Epithelial cell of esophagus (primary cell): Measurements from ENCODE around the gene SLMAP.
A peak's percentile ranks its signal among the peaks of the same experiment; 100 is the strongest.

ENCODE experiments used
- DNase-seq: peaks from one replicate; pipeline ENCODE4 v3.0.0; 2010; ENCODE audit warnings: low read depth
- H3K4me3 ChIP-seq: 2 replicates; pipeline ENCODE4 v1.5.1; 2011; ENCODE audit warnings: mild to moderate bottlenecking, low read length, control low read depth
- TF ChIP-seq, protein P1 (sequence below): IDR thresholded peaks from 2 replicates; pipeline ENCODE4 v1.5.1; 2011; ENCODE audit warnings: low read depth, mild to moderate bottlenecking, low read length, control low read depth, inconsistent platforms; ENCODE audit not compliant: insufficient read depth; ENCODE audit errors: missing control alignments

SLMAP gene

DNA sequence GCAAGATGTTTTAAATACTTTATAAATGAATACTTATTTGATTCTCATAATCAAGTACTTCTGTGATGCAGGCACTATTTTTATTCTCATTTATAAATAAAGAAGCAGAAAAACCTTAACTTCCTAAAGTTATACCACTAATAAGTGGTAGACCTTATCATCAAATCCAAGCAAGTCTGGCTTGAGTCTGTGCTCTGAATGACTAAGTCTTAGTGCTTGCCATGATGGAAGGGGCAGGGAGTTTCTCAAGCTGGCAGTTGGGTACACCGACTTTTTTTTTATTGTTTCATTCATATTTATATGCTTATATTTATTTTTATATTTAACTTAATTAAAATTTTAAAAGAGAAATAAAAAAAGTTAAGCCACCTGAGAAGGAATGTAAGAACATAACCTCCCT is 23.6 kb downstream of the SLMAP start:
- H3K4me3 ChIP-seq, result no peak overlapping the region
- TF ChIP-seq, protein P1, sequence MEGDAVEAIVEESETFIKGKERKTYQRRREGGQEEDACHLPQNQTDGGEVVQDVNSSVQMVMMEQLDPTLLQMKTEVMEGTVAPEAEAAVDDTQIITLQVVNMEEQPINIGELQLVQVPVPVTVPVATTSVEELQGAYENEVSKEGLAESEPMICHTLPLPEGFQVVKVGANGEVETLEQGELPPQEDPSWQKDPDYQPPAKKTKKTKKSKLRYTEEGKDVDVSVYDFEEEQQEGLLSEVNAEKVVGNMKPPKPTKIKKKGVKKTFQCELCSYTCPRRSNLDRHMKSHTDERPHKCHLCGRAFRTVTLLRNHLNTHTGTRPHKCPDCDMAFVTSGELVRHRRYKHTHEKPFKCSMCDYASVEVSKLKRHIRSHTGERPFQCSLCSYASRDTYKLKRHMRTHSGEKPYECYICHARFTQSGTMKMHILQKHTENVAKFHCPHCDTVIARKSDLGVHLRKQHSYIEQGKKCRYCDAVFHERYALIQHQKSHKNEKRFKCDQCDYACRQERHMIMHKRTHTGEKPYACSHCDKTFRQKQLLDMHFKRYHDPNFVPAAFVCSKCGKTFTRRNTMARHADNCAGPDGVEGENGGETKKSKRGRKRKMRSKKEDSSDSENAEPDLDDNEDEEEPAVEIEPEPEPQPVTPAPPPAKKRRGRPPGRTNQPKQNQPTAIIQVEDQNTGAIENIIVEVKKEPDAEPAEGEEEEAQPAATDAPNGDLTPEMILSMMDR, result no peak

DNA sequence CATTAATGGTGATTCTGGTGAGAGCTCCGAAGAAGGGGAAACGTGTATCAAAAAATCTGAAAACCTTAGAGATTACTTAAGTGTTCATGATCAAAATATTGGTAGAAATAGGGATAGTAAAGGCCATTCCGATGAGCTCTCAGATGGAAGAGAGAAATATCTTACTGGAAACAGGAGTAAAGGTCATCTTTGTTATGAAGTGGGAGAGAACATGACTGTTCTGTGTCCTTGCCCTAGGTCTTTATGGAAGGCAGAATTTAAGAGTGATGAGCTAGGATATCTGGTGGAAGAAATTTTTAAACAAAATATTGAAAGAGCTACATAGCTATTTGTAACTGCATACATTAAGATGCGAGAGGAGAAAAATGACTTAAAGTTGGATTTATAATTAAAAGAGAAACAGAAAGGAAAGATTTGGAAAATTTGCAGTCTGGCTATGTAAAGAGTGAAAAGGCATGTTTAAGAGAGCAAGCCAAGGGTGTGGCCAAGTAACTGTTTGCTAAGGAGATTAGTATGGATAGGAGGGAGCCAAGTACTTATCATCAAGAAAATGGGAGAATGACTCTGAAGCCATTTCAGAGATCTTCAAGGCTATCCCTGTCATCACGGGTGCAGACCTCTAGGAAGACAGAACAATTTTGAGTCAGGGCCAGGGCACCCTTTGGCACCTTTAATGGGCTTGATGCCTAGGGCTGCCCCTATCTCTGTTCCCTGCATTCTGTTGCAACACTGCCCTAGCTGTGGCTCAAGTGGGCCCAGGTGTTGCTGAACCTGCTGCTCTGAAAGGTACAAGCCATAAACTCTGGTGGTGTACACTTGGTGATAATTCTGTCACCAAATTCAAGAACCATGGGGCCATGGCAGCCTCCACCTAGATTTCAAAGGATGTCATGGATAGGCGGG is 27.3 kb downstream of the SLMAP start:
- H3K4me3 ChIP-seq, result no peak overlapping the region
- TF ChIP-seq, protein P1, result no peak
- DNase-seq, result peak; percentile 29

More for the DNA sequence above, 23.6 kb downstream of the SLMAP start:
- no peak for DNase-seq

DNA sequence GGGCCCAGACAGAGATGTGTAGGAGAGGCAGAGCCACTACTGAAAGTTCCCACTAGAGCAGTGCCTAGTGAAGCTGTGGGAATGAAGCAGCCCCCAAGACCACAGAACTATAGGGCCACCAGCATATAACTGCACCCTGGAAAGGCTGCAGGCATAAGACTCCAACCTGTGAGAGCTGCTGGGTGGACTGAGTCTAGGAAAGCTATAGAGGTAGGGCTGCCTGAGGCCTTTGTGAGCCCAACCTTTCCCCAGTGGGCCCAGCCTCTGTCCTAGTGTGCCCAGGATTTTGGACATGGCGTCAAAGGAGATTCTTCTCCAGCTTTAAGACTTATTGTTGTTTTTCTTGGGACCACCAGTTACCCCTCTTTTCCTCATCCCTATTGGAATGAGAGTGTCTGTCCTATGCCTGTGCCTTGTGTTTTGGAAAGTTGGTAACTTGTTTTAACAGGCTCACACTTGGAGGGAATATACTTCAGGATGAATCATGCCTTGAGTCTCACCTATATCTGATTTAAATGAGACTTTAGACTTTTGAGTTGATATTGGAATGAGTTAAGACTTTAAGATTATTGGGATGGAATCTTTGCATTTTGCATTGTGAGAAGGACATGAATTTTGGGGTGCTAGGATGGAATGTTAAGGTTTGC is 28.1 kb downstream of the SLMAP start:
- DNase-seq, result peak; percentile 62
- TF ChIP-seq, protein P1, result no peak
- H3K4me3 ChIP-seq, result no peak overlapping the region

DNA sequence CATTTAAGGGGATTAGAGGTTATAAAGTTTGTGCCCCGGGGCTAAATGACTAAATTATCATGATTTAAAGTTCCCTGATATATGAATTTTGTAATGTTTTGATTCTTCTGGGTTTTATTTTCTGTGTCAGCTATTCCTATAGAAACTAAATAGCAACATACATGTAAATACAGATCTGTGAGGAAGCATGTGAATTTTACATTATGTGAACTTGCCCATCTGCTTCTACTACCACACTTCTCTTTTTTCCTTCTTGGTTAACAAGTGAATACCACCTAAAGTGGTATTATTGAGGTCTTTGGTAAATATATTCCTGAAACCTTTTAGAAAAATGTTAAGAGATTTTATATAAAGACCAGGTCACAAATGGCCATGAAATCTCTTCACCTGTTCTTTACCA is 29.3 kb downstream of the SLMAP start:
- TF ChIP-seq, protein P1, result no peak
- no peak for DNase-seq

DNA sequence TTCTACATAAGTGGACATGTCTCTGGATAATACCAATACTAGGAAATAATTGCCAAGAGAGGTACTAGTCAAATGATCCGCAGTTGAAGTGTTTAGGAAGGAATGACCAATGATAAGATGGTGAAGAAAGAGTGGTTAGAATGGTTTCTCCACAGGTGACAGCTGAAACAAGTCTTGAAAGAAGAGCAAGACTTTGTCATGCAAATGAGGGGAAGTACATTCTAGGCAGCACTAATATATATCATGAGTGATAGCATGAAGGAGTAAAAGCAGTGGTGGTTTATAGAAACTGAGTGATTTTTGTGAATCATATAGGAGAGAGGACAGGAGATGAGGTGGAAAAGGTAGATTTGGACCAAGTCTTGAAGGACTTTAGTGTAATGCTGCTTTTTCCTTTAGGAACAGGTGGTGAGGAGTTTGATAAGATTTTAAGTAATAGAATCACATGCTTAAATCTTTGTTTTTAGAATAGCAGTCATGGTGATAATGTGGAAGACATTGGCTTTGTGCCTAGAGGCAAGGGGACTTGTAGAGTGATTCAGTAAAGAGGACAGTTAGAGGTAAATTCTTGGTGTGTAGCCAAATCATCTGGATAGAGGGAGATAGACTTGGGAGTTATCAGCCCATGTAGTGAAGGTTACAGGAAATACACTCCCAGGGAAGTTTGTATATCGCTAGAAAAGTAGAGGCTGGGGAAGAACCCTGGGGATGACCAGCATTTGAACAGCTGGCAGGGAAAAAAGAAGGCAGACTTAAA is 31.9 kb downstream of the SLMAP start:
- DNase-seq, result peak; percentile 35
- H3K4me3 ChIP-seq, result no peak overlapping the region
- TF ChIP-seq, protein P1, result no peak

More for the DNA sequence above, 29.3 kb downstream of the SLMAP start:
- no peak overlapping the region for H3K4me3 ChIP-seq

DNA sequence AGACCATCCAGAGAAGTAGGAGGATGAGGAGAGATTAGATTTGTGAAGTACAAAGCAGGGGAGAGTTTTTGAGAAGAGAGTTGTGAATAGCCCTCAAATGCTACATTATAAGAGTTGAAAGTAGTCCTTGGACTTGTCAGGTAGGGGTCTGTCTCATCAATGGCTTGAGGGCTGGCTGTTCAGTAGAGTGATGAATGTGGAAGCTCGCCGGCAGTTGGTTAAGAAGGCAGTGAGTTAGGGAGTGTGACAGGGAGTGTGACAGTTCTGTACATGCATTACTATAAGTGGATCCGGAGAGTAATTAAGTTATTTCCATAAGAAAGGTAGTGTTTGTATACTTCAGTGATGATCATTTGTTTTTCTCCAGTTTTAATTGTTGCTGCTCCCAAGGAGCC is 32.5 kb downstream of the SLMAP start:
- TF ChIP-seq, protein P1, result no peak
- H3K4me3 ChIP-seq, result no peak overlapping the region
- no peak for DNase-seq
